Loucy (cell line): Measurements from ENCODE around the gene NECTIN3.

Experiments
- CTCF ChIP-seq: fragments of 200-600 bp; sonication (generic); conservative IDR thresholded peaks from 2 replicates; pipeline ENCODE4 v1.5.1; 2014; ENCODE audit warnings: mild to moderate bottlenecking, antibody characterized with exemption, low read length
- EZH2phosphoT487 ChIP-seq: fragments of 200-600 bp; IDR thresholded peaks from 2 replicates; pipeline ENCODE4 v1.6.1; 2018; ENCODE audit warnings: antibody characterized with exemption, mild to moderate bottlenecking, moderate library complexity, borderline replicate concordance

- TF ChIP-seq CTCF (no peak), EZH2phosphoT487 (no peak)
Measured at GRCh38 chr3:111236836-111237713, 165.5 kb downstream of the NECTIN3 start.
